ENCODE data around the gene SLC22A6.

The SLC22A6 gene

GRCh38 chr11:62931499-62932278 is 53.1 kb downstream of the SLC22A6 start:
- DNase-seq (ENCODE audit: low read depth in 1 of 2, low spot score in 1 of 2) = no peak

DNA sequence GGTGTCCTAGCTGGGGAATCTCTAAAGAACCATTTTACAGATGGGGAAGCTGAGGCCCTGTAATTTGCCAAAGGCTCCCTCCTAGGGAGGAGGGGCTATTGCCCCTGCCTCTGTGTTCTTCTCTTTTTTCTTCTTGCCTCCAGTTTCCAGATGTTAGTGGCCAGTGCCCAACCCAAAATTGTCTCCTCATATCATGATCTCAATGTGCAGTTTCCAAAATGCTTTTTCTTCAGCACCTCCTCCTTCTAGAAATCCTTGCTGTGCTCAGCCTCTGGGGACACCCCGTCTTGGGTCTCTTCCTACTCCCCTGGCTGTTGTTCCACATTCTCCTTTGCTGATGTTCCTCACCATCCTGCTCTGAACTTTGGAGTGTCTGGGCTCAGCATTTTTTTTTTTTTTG is 54.1 kb downstream of the SLC22A6 start:
- no peak for DNase-seq (ENCODE audit: low read depth in 1 of 2, low spot score in 1 of 2)

GRCh38 chr11:62930157-62930556 is 54.6 kb downstream of the SLC22A6 start:
- no peak for DNase-seq (ENCODE audit: low read depth in 1 of 2, low spot score in 1 of 2)

DNA sequence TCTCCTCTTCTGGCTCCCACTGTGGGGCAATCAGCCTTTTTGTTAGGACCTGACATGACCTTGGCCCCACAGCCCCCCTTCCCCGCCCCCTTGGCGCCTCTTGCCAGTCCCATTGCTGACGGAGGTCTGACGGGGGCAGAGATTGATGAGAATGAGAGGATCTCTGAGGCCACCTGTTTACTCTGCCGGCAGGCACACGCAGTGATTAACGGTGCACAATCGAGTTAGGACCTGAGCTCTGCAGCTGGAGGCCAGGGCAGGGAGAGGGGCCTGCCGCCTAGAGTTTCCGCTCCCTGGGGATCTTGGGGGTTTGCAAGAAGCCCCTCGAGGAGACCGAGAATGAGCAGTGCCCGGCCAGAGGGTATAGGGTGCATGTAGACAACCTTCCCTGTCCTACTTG is 56.8 kb downstream of the SLC22A6 start:
- no peak for DNase-seq (ENCODE audit: low read depth in 1 of 2, low spot score in 1 of 2)

DNA sequence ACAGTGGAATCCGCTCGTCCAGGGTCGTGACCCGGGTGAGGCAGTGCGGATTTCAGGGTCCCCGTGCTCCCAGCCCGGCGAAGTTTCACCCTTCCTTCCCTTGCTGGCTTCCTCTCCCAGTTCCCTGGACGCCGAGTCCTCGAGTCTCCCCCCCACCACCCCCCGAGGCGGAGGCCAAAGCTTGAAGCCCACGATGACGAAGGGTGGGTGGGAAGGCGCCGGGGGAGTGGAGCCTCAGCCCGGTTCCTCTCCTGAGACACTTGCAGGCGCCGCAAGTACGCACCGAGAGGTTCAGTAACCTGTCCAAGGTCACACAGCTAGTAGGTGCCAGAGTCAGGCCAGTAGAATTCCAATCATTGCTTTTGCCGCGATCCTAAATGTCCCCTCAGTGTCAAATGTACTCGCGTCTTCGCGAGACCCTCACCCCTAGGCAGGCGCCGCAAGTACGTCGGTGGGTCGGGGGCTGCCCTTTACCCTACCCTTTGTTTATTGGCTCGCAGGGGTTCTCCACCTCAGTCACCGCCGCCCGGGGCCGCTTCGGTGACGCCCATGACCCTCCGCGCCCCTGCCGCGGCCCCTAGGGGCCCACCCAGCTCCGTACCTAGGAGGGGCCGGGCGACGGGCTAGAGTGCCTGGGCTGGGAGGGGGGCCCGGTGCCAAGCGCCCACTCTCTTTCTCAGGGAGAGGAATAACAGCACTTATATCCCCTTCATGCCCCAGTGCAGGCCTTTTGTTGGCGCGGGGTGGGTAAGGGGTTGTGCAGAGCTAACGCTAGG is 57.9 kb downstream of the SLC22A6 start:
- no peak for DNase-seq (ENCODE audit: low read depth in 1 of 2, low spot score in 1 of 2)

All from activated CD4-positive, alpha-beta T cell treated with anti-CD3 and anti-CD28 coated beads, Interleukin-2, amount 50 U/mL, for 24 hours (primary cell).